Keratinocyte (primary cell): ENCODE results near the gene UNG. TPM values are rescaled to one million over a fixed set of nuclear protein-coding genes. Genes with fewer than 3 reads are reported as not detected.

ENCODE experiments used
- DNase-seq: peaks from one replicate; pipeline ENCODE4 v3.0.0-alpha.2; 2011; ENCODE audit warnings: low read depth, missing footprints, low spot score
- FAIRE-seq: peaks from 2 replicates; lab custom pipeline; 2011; peaks lifted over from hg19 to GRCh38; lab: Jason Lieb, UNC
- H2AFZ ChIP-seq: 2 replicates; pipeline ENCODE4 v1.6.0; 2012; ENCODE audit warnings: low read length, control low read depth, inconsistent platforms; ENCODE audit not compliant: control insufficient read depth
- H3K27ac ChIP-seq: 2 replicates; pipeline ENCODE4 v1.5.1; 2011; ENCODE audit warnings: low read length; ENCODE audit not compliant: control insufficient read depth, insufficient read depth
- H3K27me3 ChIP-seq: 3 replicates; pipeline ENCODE4 v1.6.0; 2011; ENCODE audit warnings: low read length; ENCODE audit not compliant: control insufficient read depth, insufficient read depth; ENCODE audit errors: extremely low read depth
- H3K36me3 ChIP-seq, 2 experiments: 2 replicates in 1 of 2; 3 replicates in 1 of 2; pipeline ENCODE4 v1.5.1; 2011; ENCODE audit warnings: low read length in 2 of 2, mild to moderate bottlenecking in 1 of 2; ENCODE audit not compliant: control insufficient read depth in 2 of 2, insufficient read depth in 2 of 2; ENCODE audit errors: extremely low read depth in 1 of 2
- H3K4me1 ChIP-seq: 3 replicates; pipeline ENCODE4 v1.5.1; 2011; ENCODE audit warnings: low read length; ENCODE audit not compliant: control insufficient read depth, insufficient read depth; ENCODE audit errors: extremely low read depth
- H3K4me2 ChIP-seq: 3 replicates; pipeline ENCODE4 v1.6.0; 2011; ENCODE audit warnings: low read depth, low read length; ENCODE audit not compliant: control insufficient read depth, insufficient read depth; ENCODE audit errors: extremely low read depth
- H3K4me3 ChIP-seq, 3 experiments: fragments of 200-600 bp in 1 of 3; sonication (generic) in 1 of 3; 2 replicates in 2 of 3; 3 replicates in 1 of 3; pipeline ENCODE4 v1.5.1; 2011 to 2016; ENCODE audit warnings: low read length in 3 of 3, mild to moderate bottlenecking in 3 of 3, control low read depth in 2 of 3, inconsistent platforms in 1 of 3, low read depth in 1 of 3, mixed read lengths in 1 of 3, mixed run types in 1 of 3, moderate library complexity in 1 of 3; ENCODE audit not compliant: control insufficient read depth in 2 of 3, insufficient read depth in 2 of 3; ENCODE audit errors: extremely low read depth in 1 of 3
- H3K79me2 ChIP-seq: 2 replicates; pipeline ENCODE4 v1.6.0; 2012; ENCODE audit warnings: low read length; ENCODE audit not compliant: control insufficient read depth, insufficient read depth
- H3K9ac ChIP-seq: 3 replicates; pipeline ENCODE4 v1.6.0; 2011; ENCODE audit warnings: low read length; ENCODE audit not compliant: control insufficient read depth, insufficient read depth; ENCODE audit errors: extremely low read depth
- H3K9me1 ChIP-seq: 3 replicates; pipeline ENCODE4 v1.6.0; 2011; ENCODE audit warnings: low read length; ENCODE audit not compliant: control insufficient read depth, insufficient read depth; ENCODE audit errors: extremely low read depth
- H3K9me3 ChIP-seq: 2 replicates; pipeline ENCODE4 v1.5.1; 2012; ENCODE audit warnings: low read depth, low read length; ENCODE audit not compliant: control insufficient read depth
- H4K20me1 ChIP-seq: 3 replicates; pipeline ENCODE4 v1.6.0; 2011; ENCODE audit warnings: low read length; ENCODE audit not compliant: control insufficient read depth, insufficient read depth; ENCODE audit errors: extremely low read depth
- EZH2 ChIP-seq: IDR thresholded peaks from one replicate; pipeline ENCODE4 v1.6.1; 2012; ENCODE audit warnings: inconsistent platforms, mild to moderate bottlenecking, low read length, moderate library complexity
- dilution Hi-C: fragments of 300-500 bp; cut with MboI; formaldehyde crosslinking; loops from one replicate; pipeline ENCODE4 v1.7.0; 2020; ENCODE audit warnings: low sequenced_read_pairs; ENCODE audit not compliant: extremely low pct_ligation_motif_present
- polyA plus RNA-seq, 5 experiments: library from polyadenylated mRNA; depleted of rRNA in 3 of 5; stranded (reverse) in 3 of 5; stranded (forward) in 1 of 5; unstranded in 1 of 5; fragments of >200 nt; gene quantifications; 1 replicate in 1 of 5; 2 replicates in 3 of 5; 3 replicates in 1 of 5; pipeline versions ENCODE4 v1.2.1 to v1.2.3, GENCODE V29; 2011 to 2012; ENCODE audit warnings: missing spikeins in 2 of 5, low read depth in 1 of 5, low replicate concordance in 1 of 5
- TF ChIP-seq, protein P1 (sequence below), 3 experiments: IDR thresholded peaks in 1 of 3; conservative IDR thresholded peaks in 1 of 3; optimal IDR thresholded peaks in 1 of 3; 2 replicates in 2 of 3; 3 replicates in 1 of 3; pipeline versions ENCODE3 to v1.5.1; 2011; ENCODE audit warnings: low read length in 3 of 3, mild to moderate bottlenecking in 3 of 3, moderate library complexity in 2 of 3, control low read depth in 1 of 3, inconsistent platforms in 1 of 3; ENCODE audit not compliant: insufficient read depth in 2 of 3; ENCODE audit errors: extremely low read depth in 1 of 3

Gene UNG
- polyA plus RNA-seq, 1 donor (not counting 4 experiments of a cell fraction or from before 2014, with no cell fraction given) = 26.3 TPM

DNA sequence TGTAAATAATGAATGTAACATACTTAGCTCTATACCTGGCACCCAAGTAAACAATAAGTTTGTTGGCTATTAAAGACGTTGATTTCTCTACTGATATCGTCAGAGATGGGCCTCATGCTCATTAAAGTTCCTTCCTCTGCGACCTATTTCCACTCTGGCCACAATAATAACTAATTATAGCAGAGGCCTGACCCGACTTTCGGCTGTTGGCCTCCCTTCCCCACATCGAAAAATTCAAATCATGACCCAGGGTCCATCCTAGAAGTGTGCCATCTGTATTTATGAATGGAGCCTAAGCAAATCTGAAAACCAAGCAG is 45.3 kb upstream of the UNG start:
- H3K4me3 ChIP-seq = peak overlapping the region; percentile 74 to 96 (median 79)
- H2AFZ ChIP-seq = peak overlapping the region; percentile 63
- no peaks in the 10 kb centered on the region for H4K20me1 ChIP-seq
- H3K4me2 ChIP-seq = peak overlapping the region; percentile 66
- no peaks in the 10 kb centered on the region for H3K9me3 ChIP-seq
- no peaks in the 10 kb centered on the region for H3K36me3 ChIP-seq
- FAIRE-seq (no peak), DNase-seq (no peak)
- dilution Hi-C loops = no loop called here
- no peaks in the 10 kb centered on the region for H3K27me3 ChIP-seq
- TF ChIP-seq, protein P1, sequence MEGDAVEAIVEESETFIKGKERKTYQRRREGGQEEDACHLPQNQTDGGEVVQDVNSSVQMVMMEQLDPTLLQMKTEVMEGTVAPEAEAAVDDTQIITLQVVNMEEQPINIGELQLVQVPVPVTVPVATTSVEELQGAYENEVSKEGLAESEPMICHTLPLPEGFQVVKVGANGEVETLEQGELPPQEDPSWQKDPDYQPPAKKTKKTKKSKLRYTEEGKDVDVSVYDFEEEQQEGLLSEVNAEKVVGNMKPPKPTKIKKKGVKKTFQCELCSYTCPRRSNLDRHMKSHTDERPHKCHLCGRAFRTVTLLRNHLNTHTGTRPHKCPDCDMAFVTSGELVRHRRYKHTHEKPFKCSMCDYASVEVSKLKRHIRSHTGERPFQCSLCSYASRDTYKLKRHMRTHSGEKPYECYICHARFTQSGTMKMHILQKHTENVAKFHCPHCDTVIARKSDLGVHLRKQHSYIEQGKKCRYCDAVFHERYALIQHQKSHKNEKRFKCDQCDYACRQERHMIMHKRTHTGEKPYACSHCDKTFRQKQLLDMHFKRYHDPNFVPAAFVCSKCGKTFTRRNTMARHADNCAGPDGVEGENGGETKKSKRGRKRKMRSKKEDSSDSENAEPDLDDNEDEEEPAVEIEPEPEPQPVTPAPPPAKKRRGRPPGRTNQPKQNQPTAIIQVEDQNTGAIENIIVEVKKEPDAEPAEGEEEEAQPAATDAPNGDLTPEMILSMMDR (optimal IDR thresholded peaks at IDR 0.05 in 1 of 3, IDR thresholded peaks at IDR 0.05 in 1 of 3, conservative IDR thresholded peaks at IDR 0.05 in 1 of 3; ENCODE audit: extremely low read depth in 1 of 3, insufficient read depth in 2 of 3, low read length in 3 of 3) = no peak
- TF ChIP-seq EZH2 = no peak
- H3K79me2 ChIP-seq = peaks cover 2% of the 10 kb centered on the region
- peaks cover 9% of the 10 kb centered on the region for H3K4me1 ChIP-seq
- no peaks in the 10 kb centered on the region for H3K9me1 ChIP-seq
- H3K9ac ChIP-seq = peak overlapping the region; percentile 84
- peak overlapping the region; percentile 1 for H3K27ac ChIP-seq

DNA sequence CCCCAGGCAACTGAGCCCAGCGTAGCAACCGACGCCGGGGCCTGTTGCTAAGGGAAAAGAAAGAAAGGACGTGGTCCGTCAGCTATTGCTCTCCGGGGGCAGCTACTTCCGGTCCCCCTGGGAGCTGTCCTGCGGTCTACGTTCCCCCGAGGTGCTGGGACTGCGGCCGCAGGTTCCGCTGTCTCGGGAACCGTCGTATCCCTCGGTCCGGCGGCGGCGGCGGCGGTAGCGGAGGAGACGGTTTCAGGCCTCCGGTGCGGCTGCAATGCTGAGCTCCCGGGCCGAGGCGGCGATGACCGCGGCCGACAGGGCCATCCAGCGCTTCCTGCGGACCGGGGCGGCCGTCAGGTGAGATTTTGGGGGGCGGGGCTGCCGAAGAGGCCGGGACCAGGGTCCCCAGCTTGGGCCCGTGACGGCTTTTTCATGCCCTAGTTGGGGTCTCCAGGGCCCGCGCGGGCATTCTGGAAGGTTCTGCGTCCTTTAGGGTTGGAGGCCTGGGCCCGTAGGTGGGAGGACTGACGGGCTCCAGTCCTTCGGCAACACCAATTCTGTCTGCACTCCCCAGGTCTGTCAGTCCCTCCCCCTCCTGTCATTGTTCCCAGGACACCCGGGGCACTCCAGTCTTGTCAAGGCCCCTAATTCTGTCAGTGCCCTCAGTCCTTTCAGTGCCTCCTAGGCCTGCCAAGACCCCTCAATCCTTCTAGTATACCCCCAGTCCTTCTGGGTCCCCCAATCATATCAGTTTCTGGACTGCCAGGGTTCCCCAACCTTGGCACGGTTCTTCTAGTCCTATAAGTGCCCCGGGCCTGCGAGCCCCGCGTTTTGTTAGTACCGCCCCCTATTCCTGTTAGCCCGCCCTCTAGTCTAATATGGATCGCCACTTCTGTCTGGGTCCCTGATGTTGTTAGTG is 44.7 kb upstream of the UNG start, which contains the start of gene USP30:
Gene USP30, plus strand, starts transcription at position 163 of the 910 bp plus-strand sequence. Its CDS starts 103 bp downstream, at position 266.
- Histone ChIP-seq H3K4me3 (peak within 1 kb of the TSS; percentile 74 to 96 (median 79)), H3K9ac (peak within 1 kb of the TSS; percentile 84), H3K4me2 (peak within 1 kb of the TSS; percentile 93), H3K79me2 (peaks cover 2% of the 10 kb centered on the region), H3K4me1 (peaks cover 9% of the 10 kb centered on the region), H4K20me1 (no peaks in the 10 kb centered on the region), H3K36me3 (peaks cover 0 to under 1% of the 10 kb centered on the region in 2 experiments), H3K27me3 (no peaks in the 10 kb centered on the region), H2AFZ (peak within 1 kb of the TSS; percentile 80), H3K27ac (peak within 1 kb of the TSS; percentile 47), H3K9me1 (no peaks in the 10 kb centered on the region), H3K9me3 (no peaks in the 10 kb centered on the region)
- dilution Hi-C loops = no loop called here
- DNase-seq = peak; percentile 23
- FAIRE-seq = no peak
- TF ChIP-seq, protein P1 (optimal IDR thresholded peaks at IDR 0.05 in 1 of 3, IDR thresholded peaks at IDR 0.05 in 1 of 3, conservative IDR thresholded peaks at IDR 0.05 in 1 of 3; ENCODE audit: extremely low read depth in 1 of 3, insufficient read depth in 2 of 3, low read length in 3 of 3) = no peak
- no peak for TF ChIP-seq EZH2
